ENCODE results near the gene FSTL4. TPM values are rescaled to one million over a fixed set of nuclear protein-coding genes. Genes with fewer than 3 reads are reported as not detected.

FSTL4 gene
- polyA plus RNA-seq, 3 donors = not detected

- H3K9ac ChIP-seq (ENCODE audit: insufficient read depth, low read length, poor library complexity, severe bottlenecking) = no peak overlapping the region
- H3K4me1 ChIP-seq (ENCODE audit: control insufficient read depth in 1 of 2, insufficient read depth in 2 of 2, low read length in 2 of 2) = no peaks in the 10 kb centered on the region
- no peak overlapping the region for H3K4me3 ChIP-seq (replicated peaks in 1 of 3; ENCODE audit: low read depth in 2 of 3, low read length in 3 of 3)
- no peak for DNase-seq
- no peaks in the 10 kb centered on the region for H4K20me1 ChIP-seq (ENCODE audit: insufficient read depth, low read length)
- H3K36me3 ChIP-seq (replicated peaks in 1 of 2; ENCODE audit: control insufficient read depth in 1 of 2, insufficient read depth in 2 of 2, low read length in 2 of 2) = no peaks in the 10 kb centered on the region
- Mint-ChIP-seq H3K4me3 (no peak overlapping the region), H3K27ac (no peak overlapping the region), H3K27me3 (ENCODE audit: low read depth in 3 of 3) (peaks cover 0 to 2% (median 1%) of the 10 kb centered on the region in 3 donors), H3K9me3 (peaks cover 0 to 3% (median 0%) of the 10 kb centered on the region in 7 donors), H3K36me3 (no peaks in the 10 kb centered on the region), H3K4me1 (peaks cover 4% of the 10 kb centered on the region)
- intact Hi-C loops (cut with micrococcal nuclease) = no loop called here
- no peaks in the 10 kb centered on the region for H3K27me3 ChIP-seq (ENCODE audit: control insufficient read depth in 2 of 2, insufficient read depth in 2 of 2, low read length in 2 of 2)
- no peak overlapping the region for H3K27ac ChIP-seq (ENCODE audit: low read depth in 1 of 2, low read length in 2 of 2)
- no peaks in the 10 kb centered on the region for H3K9me3 ChIP-seq (replicated peaks in 1 of 2; ENCODE audit: control insufficient read depth in 1 of 2, insufficient read depth in 1 of 2, low read length in 2 of 2)
- TF ChIP-seq, protein P1, sequence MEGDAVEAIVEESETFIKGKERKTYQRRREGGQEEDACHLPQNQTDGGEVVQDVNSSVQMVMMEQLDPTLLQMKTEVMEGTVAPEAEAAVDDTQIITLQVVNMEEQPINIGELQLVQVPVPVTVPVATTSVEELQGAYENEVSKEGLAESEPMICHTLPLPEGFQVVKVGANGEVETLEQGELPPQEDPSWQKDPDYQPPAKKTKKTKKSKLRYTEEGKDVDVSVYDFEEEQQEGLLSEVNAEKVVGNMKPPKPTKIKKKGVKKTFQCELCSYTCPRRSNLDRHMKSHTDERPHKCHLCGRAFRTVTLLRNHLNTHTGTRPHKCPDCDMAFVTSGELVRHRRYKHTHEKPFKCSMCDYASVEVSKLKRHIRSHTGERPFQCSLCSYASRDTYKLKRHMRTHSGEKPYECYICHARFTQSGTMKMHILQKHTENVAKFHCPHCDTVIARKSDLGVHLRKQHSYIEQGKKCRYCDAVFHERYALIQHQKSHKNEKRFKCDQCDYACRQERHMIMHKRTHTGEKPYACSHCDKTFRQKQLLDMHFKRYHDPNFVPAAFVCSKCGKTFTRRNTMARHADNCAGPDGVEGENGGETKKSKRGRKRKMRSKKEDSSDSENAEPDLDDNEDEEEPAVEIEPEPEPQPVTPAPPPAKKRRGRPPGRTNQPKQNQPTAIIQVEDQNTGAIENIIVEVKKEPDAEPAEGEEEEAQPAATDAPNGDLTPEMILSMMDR (IDR thresholded peaks at IDR 0.05) = no peak
- no peak overlapping the region for H3K4me2 ChIP-seq (replicated peaks; ENCODE audit: extremely low read depth, low read length, poor library complexity, severe bottlenecking)
- no peak overlapping the region for H2AFZ ChIP-seq (ENCODE audit: insufficient read depth, low read depth, low read length, poor library complexity, severe bottlenecking)
- no peaks in the 10 kb centered on the region for H3K79me2 ChIP-seq (ENCODE audit: insufficient read depth, low read length)
- 74% methylated on average over 4 of the region's 9 CpGs for WGBS (ENCODE audit: insufficient coverage)
These were observed 210.5 kb downstream of the FSTL4 start for GRCh38 chr5:133401731-133402347.

GRCh38 chr5:133400831-133401351 lies 211.4 kb downstream of the FSTL4 start:
- 91% methylated on average over 10 of the region's 10 CpGs for WGBS (ENCODE audit: insufficient coverage)
- H3K4me3 ChIP-seq (replicated peaks in 1 of 3; ENCODE audit: low read depth in 2 of 3, low read length in 3 of 3) = no peak overlapping the region
- DNase-seq = no peak
- H3K36me3 Mint-ChIP-seq = no peaks in the 10 kb centered on the region
- H3K4me1 ChIP-seq (ENCODE audit: control insufficient read depth in 1 of 2, insufficient read depth in 2 of 2, low read length in 2 of 2) = no peaks in the 10 kb centered on the region
- peaks cover 10% of the 10 kb centered on the region for H3K4me1 Mint-ChIP-seq
- no peaks in the 10 kb centered on the region for H3K27me3 ChIP-seq (ENCODE audit: control insufficient read depth in 2 of 2, insufficient read depth in 2 of 2, low read length in 2 of 2)
- no peak overlapping the region for H3K27ac Mint-ChIP-seq
- H4K20me1 ChIP-seq (ENCODE audit: insufficient read depth, low read length) = no peaks in the 10 kb centered on the region
- TF ChIP-seq, protein P1 (IDR thresholded peaks at IDR 0.05) = no peak
- H3K4me3 Mint-ChIP-seq = no peak overlapping the region
- H2AFZ ChIP-seq (ENCODE audit: insufficient read depth, low read depth, low read length, poor library complexity, severe bottlenecking) = no peak overlapping the region
- H3K9ac ChIP-seq (ENCODE audit: insufficient read depth, low read length, poor library complexity, severe bottlenecking) = no peak overlapping the region
- no peaks in the 10 kb centered on the region for H3K9me3 ChIP-seq (replicated peaks in 1 of 2; ENCODE audit: control insufficient read depth in 1 of 2, insufficient read depth in 1 of 2, low read length in 2 of 2)
- no peak overlapping the region for H3K27ac ChIP-seq (ENCODE audit: low read depth in 1 of 2, low read length in 2 of 2)
- peaks cover 0 to 3% (median 0%) of the 10 kb centered on the region in 7 donors for H3K9me3 Mint-ChIP-seq
- peaks cover 0 to 2% (median 2%) of the 10 kb centered on the region in 3 donors for H3K27me3 Mint-ChIP-seq (ENCODE audit: low read depth in 3 of 3)
- no peaks in the 10 kb centered on the region for H3K79me2 ChIP-seq (ENCODE audit: insufficient read depth, low read length)
- intact Hi-C loops (cut with micrococcal nuclease) = no loop called here
- no peak overlapping the region for H3K4me2 ChIP-seq (replicated peaks; ENCODE audit: extremely low read depth, low read length, poor library complexity, severe bottlenecking)
- H3K36me3 ChIP-seq (replicated peaks in 1 of 2; ENCODE audit: control insufficient read depth in 1 of 2, insufficient read depth in 2 of 2, low read length in 2 of 2) = no peaks in the 10 kb centered on the region

Data from CD14-positive monocyte (primary cell).